Cardiac muscle cell (in vitro differentiated cells and primary cell): ENCODE data around the gene ADGRL2. TPM values are rescaled to one million over a fixed set of nuclear protein-coding genes. Genes with fewer than 3 reads are reported as not detected.

Source experiments
- DNase-seq, 2 donors: peaks; one replicate each; pipeline versions ENCODE4 v3.0.0 to v3.0.0-alpha.2; 2010 to 2017; ENCODE audit warnings: low read depth in 1 of 2, low spot score in 1 of 2
- H3K27ac ChIP-seq: fragments of 200-600 bp; sonication (generic); 2 replicates; pipeline ENCODE4 v1.5.1; 2016
- H3K27me3 ChIP-seq: fragments of 200-600 bp; sonication (generic); 2 replicates; pipeline ENCODE4 v1.6.0; 2016; ENCODE audit warnings: control low read depth
- H3K36me3 ChIP-seq: fragments of 200-600 bp; sonication (generic); 2 replicates; pipeline ENCODE4 v1.5.1; 2016; ENCODE audit warnings: control low read depth
- H3K4me1 ChIP-seq: fragments of 200-600 bp; sonication (generic); 2 replicates; pipeline ENCODE4 v1.8.1; 2017; ENCODE audit warnings: low read depth, mild to moderate bottlenecking, mixed run types
- H3K4me3 ChIP-seq: fragments of 200-600 bp; sonication (generic); 2 replicates; pipeline ENCODE4 v1.5.1; 2016; ENCODE audit warnings: mild to moderate bottlenecking
- H3K9me3 ChIP-seq: fragments of 200-600 bp; sonication (generic); 2 replicates; pipeline ENCODE4 v1.5.1; 2017; ENCODE audit warnings: low read depth, mild to moderate bottlenecking, control low read depth
- polyA plus RNA-seq: library from polyadenylated mRNA; unstranded; fragments of >200 nt; fragmentation: Nextera tagmentation; extraction: Ambion mirVana; gene quantifications from 2 replicates; pipeline ENCODE4 v1.2.1, GENCODE V29; 2016
- total RNA-seq: library from RNA; depleted of rRNA; stranded (reverse); fragments of >200 nt; gene quantifications from 2 replicates; pipeline ENCODE4 v1.2.3, GENCODE V29; 2016
- TF ChIP-seq, protein P1 (sequence below): IDR thresholded peaks from 2 replicates; pipeline ENCODE4 v1.5.1; 2012; ENCODE audit warnings: low read depth, mild to moderate bottlenecking, low read length

The ADGRL2 gene
- total and polyA plus RNA-seq, 2 experiments from 2014 or later: 34.1 to 70.3 TPM

DNA sequence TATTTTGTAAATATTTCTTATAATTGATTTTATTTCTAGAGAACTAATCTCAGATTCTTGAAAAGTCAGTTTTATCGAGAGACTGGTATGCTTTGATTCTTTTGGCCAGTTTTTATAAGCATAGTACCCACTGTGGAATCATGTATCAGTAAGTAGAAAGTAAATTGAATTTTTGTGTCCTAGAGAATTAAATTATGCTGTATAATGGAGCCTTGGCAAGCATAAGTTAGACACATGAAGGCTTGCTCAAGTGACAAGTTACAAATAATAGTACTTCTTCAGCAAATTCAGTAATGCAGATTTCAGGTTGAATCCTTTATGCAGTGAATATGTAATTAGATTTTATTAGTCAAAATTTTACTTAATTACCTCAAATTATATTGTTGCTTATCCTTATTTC is 40.1 kb downstream of the ADGRL2 start:
- peaks cover 12% of the 10 kb centered on the region for H3K4me1 ChIP-seq
- TF ChIP-seq, protein P1, sequence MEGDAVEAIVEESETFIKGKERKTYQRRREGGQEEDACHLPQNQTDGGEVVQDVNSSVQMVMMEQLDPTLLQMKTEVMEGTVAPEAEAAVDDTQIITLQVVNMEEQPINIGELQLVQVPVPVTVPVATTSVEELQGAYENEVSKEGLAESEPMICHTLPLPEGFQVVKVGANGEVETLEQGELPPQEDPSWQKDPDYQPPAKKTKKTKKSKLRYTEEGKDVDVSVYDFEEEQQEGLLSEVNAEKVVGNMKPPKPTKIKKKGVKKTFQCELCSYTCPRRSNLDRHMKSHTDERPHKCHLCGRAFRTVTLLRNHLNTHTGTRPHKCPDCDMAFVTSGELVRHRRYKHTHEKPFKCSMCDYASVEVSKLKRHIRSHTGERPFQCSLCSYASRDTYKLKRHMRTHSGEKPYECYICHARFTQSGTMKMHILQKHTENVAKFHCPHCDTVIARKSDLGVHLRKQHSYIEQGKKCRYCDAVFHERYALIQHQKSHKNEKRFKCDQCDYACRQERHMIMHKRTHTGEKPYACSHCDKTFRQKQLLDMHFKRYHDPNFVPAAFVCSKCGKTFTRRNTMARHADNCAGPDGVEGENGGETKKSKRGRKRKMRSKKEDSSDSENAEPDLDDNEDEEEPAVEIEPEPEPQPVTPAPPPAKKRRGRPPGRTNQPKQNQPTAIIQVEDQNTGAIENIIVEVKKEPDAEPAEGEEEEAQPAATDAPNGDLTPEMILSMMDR: no peak
- H3K27me3 ChIP-seq: no peaks in the 10 kb centered on the region
- no peak overlapping the region for H3K27ac ChIP-seq
- H3K9me3 ChIP-seq: no peaks in the 10 kb centered on the region
- H3K36me3 ChIP-seq: no peaks in the 10 kb centered on the region
- no peak overlapping the region for H3K4me3 ChIP-seq
- DNase-seq: no peak

DNA sequence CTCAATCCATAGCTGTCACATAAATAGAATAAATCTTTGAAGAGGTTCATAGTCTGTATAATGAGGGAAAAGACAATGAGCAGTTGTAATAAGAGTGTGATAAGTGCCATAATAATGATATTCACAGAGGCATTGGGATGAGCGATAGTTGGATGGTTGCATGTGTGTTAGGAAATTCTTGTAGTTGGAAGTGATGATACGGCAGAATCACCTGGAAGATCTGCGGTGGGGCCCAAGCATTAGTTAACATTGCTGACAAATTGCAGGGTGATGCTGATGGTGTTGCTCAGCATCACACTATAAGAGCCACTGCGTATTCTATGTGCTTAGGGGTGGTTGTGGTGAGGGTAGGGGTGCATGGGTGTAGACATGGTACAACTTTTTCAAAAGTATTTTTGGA is 41.1 kb downstream of the ADGRL2 start:
- DNase-seq: no peak
- H3K27me3 ChIP-seq: no peaks in the 10 kb centered on the region
- TF ChIP-seq, protein P1: no peak
- H3K36me3 ChIP-seq: no peaks in the 10 kb centered on the region
- H3K27ac ChIP-seq: no peak overlapping the region
- H3K9me3 ChIP-seq: no peaks in the 10 kb centered on the region
- H3K4me1 ChIP-seq: peaks cover 6% of the 10 kb centered on the region
- H3K4me3 ChIP-seq: no peak overlapping the region

DNA sequence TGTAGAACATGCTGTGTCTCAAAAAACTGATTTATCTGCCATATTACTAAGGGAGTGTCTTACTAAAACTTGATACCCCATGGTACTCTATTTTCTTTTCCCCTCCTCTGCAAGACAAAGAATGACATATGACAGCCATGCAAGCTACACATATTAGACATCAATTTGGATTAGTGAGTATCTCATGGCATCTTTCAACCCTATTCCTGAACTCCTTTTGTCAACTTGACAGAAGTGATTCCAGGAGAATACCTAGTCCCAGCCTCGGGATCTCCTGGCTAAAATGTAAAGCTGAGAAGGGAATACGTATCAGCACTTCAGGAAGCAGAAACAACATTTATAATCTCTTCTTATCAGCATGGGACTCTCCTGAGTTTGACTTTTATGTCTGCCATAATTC is 43.7 kb downstream of the ADGRL2 start:
- Histone ChIP-seq H3K4me1 (peaks cover 28% of the 10 kb centered on the region), H3K4me3 (no peak overlapping the region), H3K27me3 (no peaks in the 10 kb centered on the region), H3K36me3 (no peaks in the 10 kb centered on the region), H3K27ac (no peak overlapping the region), H3K9me3 (no peaks in the 10 kb centered on the region)
- DNase-seq: no peak
- TF ChIP-seq, protein P1: no peak

DNA sequence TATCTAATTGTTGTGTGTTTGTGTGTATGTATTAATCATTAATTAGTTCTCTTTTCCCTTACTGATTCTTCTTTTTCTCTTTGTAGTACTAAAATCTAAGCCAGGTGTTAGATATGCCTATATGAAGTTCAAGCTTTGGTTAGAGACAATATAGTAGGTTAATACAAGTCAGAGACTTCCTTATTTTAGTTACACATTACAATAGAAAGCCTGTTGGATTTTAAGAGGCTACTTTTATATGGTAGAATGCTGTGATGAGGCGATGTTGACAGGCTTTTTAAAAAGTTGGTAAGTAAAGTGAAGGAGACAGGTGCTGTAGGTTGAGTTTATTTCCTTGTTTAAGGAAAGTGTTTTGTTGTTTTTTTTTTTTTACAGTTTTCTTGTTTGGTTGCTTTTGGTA is 45.9 kb downstream of the ADGRL2 start:
- DNase-seq: no peak
- H3K4me3 ChIP-seq: no peak overlapping the region
- TF ChIP-seq, protein P1: no peak
- no peaks in the 10 kb centered on the region for H3K36me3 ChIP-seq
- H3K4me1 ChIP-seq: peaks cover 38% of the 10 kb centered on the region
- no peaks in the 10 kb centered on the region for H3K27me3 ChIP-seq
- no peak overlapping the region for H3K27ac ChIP-seq
- no peaks in the 10 kb centered on the region for H3K9me3 ChIP-seq

GRCh38 chr1:81847063-81847462 is 46.3 kb downstream of the ADGRL2 start:
- H3K36me3 ChIP-seq: no peaks in the 10 kb centered on the region
- peaks cover 38% of the 10 kb centered on the region for H3K4me1 ChIP-seq
- no peak overlapping the region for H3K27ac ChIP-seq
- no peaks in the 10 kb centered on the region for H3K9me3 ChIP-seq
- TF ChIP-seq, protein P1: no peak
- no peaks in the 10 kb centered on the region for H3K27me3 ChIP-seq
- H3K4me3 ChIP-seq: no peak overlapping the region
- no peak for DNase-seq
